Hepatocyte (in vitro differentiated cells): ENCODE results near the gene KCTD19. TPM values are rescaled to one million over a fixed set of nuclear protein-coding genes. Genes with fewer than 3 reads are reported as not detected.

Source experiments
- DNase-seq: peaks from one replicate; pipeline ENCODE4 v3.0.0-alpha.2; 2016; ENCODE audit warnings: low spot score
- H2AFZ ChIP-seq: fragments of 200-600 bp; sonication (generic); 2 replicates; pipeline ENCODE4 v1.6.0; 2016; ENCODE audit warnings: antibody characterized with exemption, mild to moderate bottlenecking
- H3K27ac ChIP-seq: fragments of 200-600 bp; sonication (generic); 2 replicates; pipeline ENCODE4 v1.5.1; 2016; ENCODE audit warnings: mild to moderate bottlenecking
- H3K27me3 ChIP-seq: fragments of 200-600 bp; sonication (generic); 2 replicates; pipeline ENCODE4 v1.6.1; 2016
- H3K36me3 ChIP-seq: fragments of 200-600 bp; sonication (generic); replicated peaks from 2 replicates; pipeline ENCODE4 v1.5.1; 2016; ENCODE audit warnings: low read depth; ENCODE audit not compliant: insufficient read depth
- H3K4me1 ChIP-seq: fragments of 200-600 bp; sonication (generic); 2 replicates; pipeline ENCODE4 v1.5.1; 2016; ENCODE audit warnings: mild to moderate bottlenecking, moderate library complexity; ENCODE audit not compliant: insufficient read depth
- H3K4me2 ChIP-seq: fragments of 200-600 bp; sonication (generic); 2 replicates; pipeline ENCODE4 v1.6.0; 2016
- H3K4me3 ChIP-seq: fragments of 200-600 bp; sonication (generic); 2 replicates; pipeline ENCODE4 v1.5.1; 2016; ENCODE audit warnings: mild to moderate bottlenecking
- H3K79me2 ChIP-seq: fragments of 200-600 bp; sonication (generic); 2 replicates; pipeline ENCODE4 v1.6.0; 2017; ENCODE audit warnings: mild to moderate bottlenecking
- H3K9me2 ChIP-seq: fragments of 200-600 bp; sonication (generic); replicated peaks from 2 replicates; pipeline ENCODE4 v1.6.0; 2017; ENCODE audit warnings: mild to moderate bottlenecking; ENCODE audit not compliant: insufficient read depth
- H3K9me3 ChIP-seq: fragments of 200-600 bp; sonication (generic); 2 replicates; pipeline ENCODE4 v1.5.1; 2016; ENCODE audit warnings: low read depth, mild to moderate bottlenecking
- H4K20me1 ChIP-seq: fragments of 200-600 bp; sonication (generic); 2 replicates; pipeline ENCODE4 v1.6.0; 2016; ENCODE audit warnings: mild to moderate bottlenecking; ENCODE audit not compliant: insufficient read depth, poor library complexity, severe bottlenecking
- CTCF ChIP-seq: fragments of 200-600 bp; sonication (generic); IDR thresholded peaks from 2 replicates; pipeline ENCODE4 v1.5.1; 2016; ENCODE audit warnings: antibody characterized with exemption, mild to moderate bottlenecking; ENCODE audit not compliant: poor library complexity
- EZH2 ChIP-seq: fragments of 200-600 bp; sonication (generic); IDR thresholded peaks from 2 replicates; pipeline ENCODE4 v1.6.1; 2016; ENCODE audit warnings: antibody characterized with exemption, mild to moderate bottlenecking, borderline replicate concordance
- EZH2phosphoT487 ChIP-seq: fragments of 200-600 bp; sonication (generic); IDR thresholded peaks from one replicate; pipeline ENCODE4 v1.6.1; 2018; ENCODE audit warnings: antibody characterized with exemption, mild to moderate bottlenecking, low read depth, moderate library complexity; ENCODE audit not compliant: unreplicated experiment, severe bottlenecking
- whole genome bisulfite sequencing: methylation state at CpG from one replicate; pipeline ENCODE4 v1.1.6; 2016; ENCODE audit warnings: low lambda C conversion rate; ENCODE audit errors: missing lambda C conversion rate; 5-methylcytosine and 5-hydroxymethylcytosine counted together
- polyA plus RNA-seq: library from polyadenylated mRNA; unstranded; fragments of >200 nt; fragmentation: Nextera tagmentation; extraction: Ambion mirVana; gene quantifications from 2 replicates; pipeline ENCODE4 v1.2.1, GENCODE V29; 2016
- total RNA-seq: library from RNA; depleted of rRNA; stranded (reverse); fragments of >200 nt; gene quantifications from 2 replicates; pipeline ENCODE4 v1.2.3, GENCODE V29; 2014

KCTD19 gene
- total and polyA plus RNA-seq, 2 experiments from 2014 or later, result not detected

- H3K4me1 ChIP-seq, result peaks cover 30% of the 10 kb centered on the region
- TF ChIP-seq EZH2phosphoT487, result no peak
- TF ChIP-seq CTCF, result peak; percentile 56
- peak overlapping the region; percentile 86 for H3K4me3 ChIP-seq
- peak overlapping the region; percentile 99 for H3K4me2 ChIP-seq
- peak; percentile 88 for DNase-seq
- peak overlapping the region; percentile 91 for H3K27ac ChIP-seq
- H3K9me3 ChIP-seq, result no peaks in the 10 kb centered on the region
- H2AFZ ChIP-seq, result peak overlapping the region; percentile 91
- peaks cover 28% of the 10 kb centered on the region for H3K27me3 ChIP-seq
- peaks cover 16% of the 10 kb centered on the region for H3K79me2 ChIP-seq
- WGBS, result 0% methylated on average over 25 of the region's 48 CpGs
- H3K9me2 ChIP-seq, result no peaks in the 10 kb centered on the region
- no peaks in the 10 kb centered on the region for H4K20me1 ChIP-seq
- H3K36me3 ChIP-seq, result no peaks in the 10 kb centered on the region
These were observed 80.3 kb downstream of the KCTD19 start for GRCh38 chr16:67246081-67246755.

- TF ChIP-seq EZH2phosphoT487, result no peak
- no peak for TF ChIP-seq EZH2
- no peak for TF ChIP-seq CTCF
- Histone ChIP-seq H3K27ac (peak overlapping the region; percentile 91), H3K9me3 (no peaks in the 10 kb centered on the region), H3K4me3 (peak overlapping the region; percentile 86), H4K20me1 (no peaks in the 10 kb centered on the region), H3K4me2 (peak overlapping the region; percentile 99), H3K27me3 (peaks cover 24% of the 10 kb centered on the region), H3K79me2 (peaks cover 16% of the 10 kb centered on the region), H3K36me3 (no peaks in the 10 kb centered on the region), H2AFZ (peak overlapping the region; percentile 91), H3K9me2 (no peaks in the 10 kb centered on the region), H3K4me1 (peaks cover 36% of the 10 kb centered on the region)
- DNase-seq, result no peak
- WGBS, result 18% methylated on average over 8 of the region's 8 CpGs
These were observed 80.9 kb downstream of the KCTD19 start for GRCh38 chr16:67245674-67246080.

GRCh38 chr16:67245186-67245585 is 81.4 kb downstream of the KCTD19 start:
- TF ChIP-seq CTCF (no peak), EZH2phosphoT487 (no peak), EZH2 (no peak)
- Histone ChIP-seq H3K9me2 (no peaks in the 10 kb centered on the region), H3K27ac (peak overlapping the region; percentile 91), H2AFZ (no peak overlapping the region), H3K27me3 (peaks cover 21% of the 10 kb centered on the region), H3K4me1 (peaks cover 38% of the 10 kb centered on the region), H3K36me3 (no peaks in the 10 kb centered on the region), H3K79me2 (peaks cover 16% of the 10 kb centered on the region), H3K4me3 (no peak overlapping the region), H3K9me3 (no peaks in the 10 kb centered on the region), H3K4me2 (peak overlapping the region; percentile 99), H4K20me1 (no peaks in the 10 kb centered on the region)
- WGBS, result 74% methylated on average over 4 of the region's 4 CpGs
- DNase-seq, result no peak
